Activated T-cell treated with anti-CD3 and anti-CD28 coated beads, Interleukin-2, amount 50 U/mL, for 24 hours (primary cell): ENCODE measurements around the gene RBM38.

Source experiments
- DNase-seq: peaks from one replicate; pipeline ENCODE4 v3.0.0-alpha.2; 2020
- H3K27ac Mint-ChIP-seq: 2 replicates; pipeline ENCODE4 v1.8.0; 2020; ENCODE audit warnings: mild to moderate bottlenecking, mixed read lengths
- H3K27me3 Mint-ChIP-seq: 2 replicates; pipeline ENCODE4 v1.8.0; 2020; ENCODE audit warnings: mixed read lengths
- H3K36me3 Mint-ChIP-seq: 2 replicates; pipeline ENCODE4 v1.8.0; 2020; ENCODE audit warnings: low read depth, mixed read lengths
- H3K4me1 Mint-ChIP-seq: 2 replicates; pipeline ENCODE4 v1.8.0; 2020; ENCODE audit warnings: low read depth, mixed read lengths
- H3K4me3 Mint-ChIP-seq: 2 replicates; pipeline ENCODE4 v1.8.0; 2020; ENCODE audit warnings: mild to moderate bottlenecking, moderate library complexity, mixed read lengths
- H3K9me3 Mint-ChIP-seq: 2 replicates; pipeline ENCODE4 v1.8.0; 2020; ENCODE audit warnings: mixed read lengths

The RBM38 gene

GRCh38 chr20:57369596-57369995 lies 21.6 kb upstream of the RBM38 start:
- no peak for DNase-seq
- H3K4me3 Mint-ChIP-seq = no peak overlapping the region
- H3K9me3 Mint-ChIP-seq = no peaks in the 10 kb centered on the region
- H3K36me3 Mint-ChIP-seq = peaks cover 97% of the 10 kb centered on the region
- no peak overlapping the region for H3K27ac Mint-ChIP-seq
- peaks cover 14% of the 10 kb centered on the region for H3K4me1 Mint-ChIP-seq
- no peaks in the 10 kb centered on the region for H3K27me3 Mint-ChIP-seq

- peaks cover 100% of the 10 kb centered on the region for H3K36me3 Mint-ChIP-seq
These were observed 20.9 kb upstream of the RBM38 start for GRCh38 chr20:57370316-57370715.

DNA sequence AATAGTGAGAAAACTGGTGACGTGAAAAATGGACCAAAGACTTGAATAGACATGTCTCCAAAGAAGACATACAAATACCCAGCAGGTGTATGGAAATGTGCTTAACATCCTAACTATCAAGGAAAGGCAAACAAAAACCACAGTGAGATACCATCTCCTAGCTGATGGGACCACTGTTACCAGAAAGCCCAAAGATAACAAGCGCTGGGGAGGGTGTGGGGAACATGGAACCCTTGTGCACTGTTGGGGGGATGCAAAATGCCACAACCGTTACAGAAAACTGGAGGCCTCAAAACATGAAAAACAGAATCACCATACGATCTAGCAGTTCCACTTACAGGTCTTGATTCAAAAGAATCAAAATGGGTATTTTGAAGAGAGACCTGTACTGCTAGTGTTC lies 19.8 kb upstream of the RBM38 start:
- H3K9me3 Mint-ChIP-seq = no peaks in the 10 kb centered on the region
- no peak overlapping the region for H3K27ac Mint-ChIP-seq
- peaks cover 100% of the 10 kb centered on the region for H3K36me3 Mint-ChIP-seq
- no peak for DNase-seq
- H3K4me1 Mint-ChIP-seq = peaks cover 15% of the 10 kb centered on the region
- no peak overlapping the region for H3K4me3 Mint-ChIP-seq
- no peaks in the 10 kb centered on the region for H3K27me3 Mint-ChIP-seq

More at GRCh38 chr20:57370316-57370715, 20.9 kb upstream of the RBM38 start:
- H3K27me3 Mint-ChIP-seq = no peaks in the 10 kb centered on the region
- no peak overlapping the region for H3K4me3 Mint-ChIP-seq
- no peaks in the 10 kb centered on the region for H3K9me3 Mint-ChIP-seq
- peaks cover 15% of the 10 kb centered on the region for H3K4me1 Mint-ChIP-seq
- DNase-seq = no peak
- H3K27ac Mint-ChIP-seq = no peak overlapping the region

DNA sequence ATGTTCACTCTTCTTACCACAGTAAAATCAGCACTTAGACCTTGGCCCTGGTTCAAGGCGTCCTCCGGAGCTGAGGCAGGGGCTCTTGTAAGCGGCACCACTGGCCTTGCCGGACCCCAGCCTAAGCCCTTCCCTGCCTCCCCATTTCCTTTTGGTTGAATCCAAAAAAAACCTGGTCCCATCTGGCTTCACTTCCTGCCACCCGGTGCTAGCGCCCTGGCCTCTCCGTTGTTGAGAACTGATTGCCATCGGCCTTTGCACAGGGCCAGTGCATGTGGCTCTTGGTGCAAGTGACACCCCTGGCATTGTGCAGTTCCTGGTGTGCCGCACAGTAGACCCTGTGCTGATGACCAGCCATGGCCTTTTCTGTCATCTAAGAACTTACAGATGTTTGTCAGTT lies 19.0 kb upstream of the RBM38 start:
- Mint-ChIP-seq H3K4me3 (no peak overlapping the region), H3K9me3 (no peaks in the 10 kb centered on the region), H3K27ac (peak overlapping the region; percentile 12), H3K36me3 (peaks cover 100% of the 10 kb centered on the region), H3K27me3 (no peaks in the 10 kb centered on the region), H3K4me1 (peaks cover 16% of the 10 kb centered on the region)
- no peak for DNase-seq

GRCh38 chr20:57372581-57373350 lies 18.4 kb upstream of the RBM38 start:
- Mint-ChIP-seq H3K27ac (no peak overlapping the region), H3K27me3 (no peaks in the 10 kb centered on the region), H3K4me3 (no peak overlapping the region), H3K4me1 (peaks cover 21% of the 10 kb centered on the region), H3K9me3 (no peaks in the 10 kb centered on the region), H3K36me3 (peaks cover 100% of the 10 kb centered on the region)
- no peak for DNase-seq

- Mint-ChIP-seq H3K27ac (peak overlapping the region; percentile 84), H3K4me1 (peaks cover 35% of the 10 kb centered on the region), H3K27me3 (no peaks in the 10 kb centered on the region), H3K4me3 (no peak overlapping the region), H3K9me3 (no peaks in the 10 kb centered on the region), H3K36me3 (peaks cover 100% of the 10 kb centered on the region)
- no peak for DNase-seq
These were observed 16.8 kb upstream of the RBM38 start for GRCh38 chr20:57374343-57374930.

DNA sequence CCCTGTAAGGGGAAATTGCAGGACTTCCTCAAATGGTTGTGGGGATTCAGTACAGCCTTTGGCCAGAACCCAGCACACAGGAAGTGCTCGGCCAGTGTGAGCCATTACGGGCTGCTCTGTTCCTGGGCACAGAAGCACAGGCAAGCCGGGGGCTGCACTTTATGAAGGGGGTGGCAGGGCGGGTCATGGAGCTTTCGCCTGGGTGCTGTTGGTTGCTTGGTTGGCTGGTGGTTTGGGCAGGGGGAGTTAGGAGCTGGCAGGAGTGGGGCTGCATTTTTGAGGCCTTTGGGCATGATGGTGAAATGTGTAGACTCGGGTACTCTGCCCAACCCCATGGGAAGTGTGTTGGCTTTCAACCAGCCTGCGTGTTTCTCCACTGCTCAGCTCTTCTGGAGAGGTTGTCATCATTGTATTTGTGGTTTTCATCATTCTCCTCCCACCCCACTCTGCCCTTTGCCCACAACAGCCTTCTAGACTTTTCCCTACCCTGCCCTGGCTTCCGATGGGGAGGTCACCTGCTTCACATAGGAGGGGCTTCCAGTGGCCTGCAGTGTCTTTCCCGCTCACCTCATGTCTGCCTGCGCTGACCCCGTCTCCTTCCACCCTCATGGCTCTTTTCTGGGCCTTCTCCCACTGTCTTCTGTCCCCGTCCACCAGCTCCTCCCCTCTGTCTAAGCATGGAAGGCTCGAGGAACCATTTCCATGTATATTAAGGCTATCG lies 16.1 kb upstream of the RBM38 start:
- peak overlapping the region; percentile 84 for H3K27ac Mint-ChIP-seq
- DNase-seq = no peak
- H3K27me3 Mint-ChIP-seq = no peaks in the 10 kb centered on the region
- H3K4me1 Mint-ChIP-seq = peaks cover 40% of the 10 kb centered on the region
- H3K36me3 Mint-ChIP-seq = peaks cover 100% of the 10 kb centered on the region
- H3K4me3 Mint-ChIP-seq = no peak overlapping the region
- no peaks in the 10 kb centered on the region for H3K9me3 Mint-ChIP-seq

- Mint-ChIP-seq H3K27me3 (no peaks in the 10 kb centered on the region), H3K27ac (peak overlapping the region; percentile 84), H3K9me3 (no peaks in the 10 kb centered on the region), H3K36me3 (peaks cover 100% of the 10 kb centered on the region), H3K4me1 (peaks cover 41% of the 10 kb centered on the region), H3K4me3 (no peak overlapping the region)
- DNase-seq = no peak
These were observed 15.5 kb upstream of the RBM38 start for GRCh38 chr20:57375652-57376230.

- Mint-ChIP-seq H3K9me3 (no peaks in the 10 kb centered on the region), H3K27me3 (no peaks in the 10 kb centered on the region), H3K27ac (peak overlapping the region; percentile 55), H3K4me3 (no peak overlapping the region), H3K36me3 (peaks cover 98% of the 10 kb centered on the region), H3K4me1 (peaks cover 49% of the 10 kb centered on the region)
- no peak for DNase-seq
These were observed 13.8 kb upstream of the RBM38 start for GRCh38 chr20:57377350-57377749.

DNA sequence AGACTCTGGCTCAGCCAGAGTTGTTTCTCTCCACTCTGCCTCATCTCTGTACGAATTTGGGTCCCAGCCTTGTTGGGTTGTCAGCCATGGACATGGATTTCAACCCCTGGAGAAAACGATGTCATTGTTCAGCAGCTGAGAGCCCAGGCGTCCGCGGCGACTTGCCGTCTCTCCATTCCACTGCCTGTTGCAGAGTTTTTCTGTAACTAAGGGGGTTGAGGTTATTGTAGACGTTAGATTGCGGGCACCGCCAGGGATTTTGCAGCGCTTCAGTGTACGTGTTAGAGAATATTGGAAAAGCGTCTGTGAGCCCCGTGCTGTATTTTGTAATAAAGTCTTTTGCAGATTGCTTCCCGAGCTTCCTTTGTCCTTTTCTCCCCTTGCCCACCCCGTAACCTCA lies 13.1 kb upstream of the RBM38 start:
- Mint-ChIP-seq H3K4me1 (peaks cover 53% of the 10 kb centered on the region), H3K9me3 (no peaks in the 10 kb centered on the region), H3K27me3 (no peaks in the 10 kb centered on the region), H3K36me3 (peaks cover 96% of the 10 kb centered on the region), H3K4me3 (no peak overlapping the region), H3K27ac (peak overlapping the region; percentile 83)
- no peak for DNase-seq

GRCh38 chr20:57378646-57379262 lies 12.4 kb upstream of the RBM38 start:
- H3K27me3 Mint-ChIP-seq = no peaks in the 10 kb centered on the region
- peaks cover 49% of the 10 kb centered on the region for H3K4me1 Mint-ChIP-seq
- peaks cover 94% of the 10 kb centered on the region for H3K36me3 Mint-ChIP-seq
- no peak for DNase-seq
- H3K27ac Mint-ChIP-seq = peak overlapping the region; percentile 83
- H3K4me3 Mint-ChIP-seq = no peak overlapping the region
- no peaks in the 10 kb centered on the region for H3K9me3 Mint-ChIP-seq

- Mint-ChIP-seq H3K27me3 (no peaks in the 10 kb centered on the region), H3K27ac (peak overlapping the region; percentile 83), H3K9me3 (no peaks in the 10 kb centered on the region), H3K36me3 (peaks cover 94% of the 10 kb centered on the region), H3K4me3 (no peak overlapping the region), H3K4me1 (peaks cover 45% of the 10 kb centered on the region)
- no peak for DNase-seq
These were observed 11.9 kb upstream of the RBM38 start for GRCh38 chr20:57379263-57379647.

GRCh38 chr20:57380081-57380750 lies 11.0 kb upstream of the RBM38 start:
- no peak for DNase-seq
- no peaks in the 10 kb centered on the region for H3K27me3 Mint-ChIP-seq
- H3K4me1 Mint-ChIP-seq = peaks cover 41% of the 10 kb centered on the region
- H3K9me3 Mint-ChIP-seq = no peaks in the 10 kb centered on the region
- peaks cover 93% of the 10 kb centered on the region for H3K36me3 Mint-ChIP-seq
- H3K4me3 Mint-ChIP-seq = no peak overlapping the region
- H3K27ac Mint-ChIP-seq = peak overlapping the region; percentile 83
